GM08714 (cell line): ENCODE measurements around the gene LONRF2.

Experiments
- H3K4me3 ChIP-seq: fragments of 200-500 bp; sonication (Bioruptor generic); 2 replicates; pipeline ENCODE4 v1.5.1; 2014; ENCODE audit warnings: mild to moderate bottlenecking, low read length, inconsistent platforms
- ZNF274 ChIP-seq: IDR thresholded peaks from 2 replicates; pipeline ENCODE4 v1.6.1; 2012; ENCODE audit warnings: mild to moderate bottlenecking, low read depth, low read length

Gene LONRF2

GRCh38 chr2:100230754-100231153, 91.5 kb downstream of the LONRF2 start:
- no peak for TF ChIP-seq ZNF274
- H3K4me3 ChIP-seq: no peak overlapping the region

GRCh38 chr2:100228967-100229366, 93.3 kb downstream of the LONRF2 start:
- TF ChIP-seq ZNF274: no peak
- H3K4me3 ChIP-seq: no peak overlapping the region

DNA sequence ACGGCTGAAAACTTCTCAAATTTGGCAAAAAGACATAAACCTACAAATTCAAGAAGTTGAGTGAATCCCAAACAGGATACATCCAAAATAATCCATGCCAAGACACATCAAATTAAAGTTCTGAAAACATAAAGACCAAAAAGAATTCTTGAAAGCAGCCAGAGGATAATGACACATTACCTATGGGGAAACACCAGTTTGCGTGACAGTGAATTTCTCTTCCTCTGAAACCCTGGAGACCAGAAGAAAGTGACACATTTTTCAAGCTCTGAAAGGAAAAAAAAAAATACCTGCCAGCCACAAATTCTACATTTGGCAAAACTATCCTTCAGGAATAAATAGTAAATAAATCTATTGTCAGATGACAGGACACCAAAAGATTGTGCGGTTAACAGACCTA, 93.9 kb downstream of the LONRF2 start:
- TF ChIP-seq ZNF274: no peak
- H3K4me3 ChIP-seq: no peak overlapping the region

DNA sequence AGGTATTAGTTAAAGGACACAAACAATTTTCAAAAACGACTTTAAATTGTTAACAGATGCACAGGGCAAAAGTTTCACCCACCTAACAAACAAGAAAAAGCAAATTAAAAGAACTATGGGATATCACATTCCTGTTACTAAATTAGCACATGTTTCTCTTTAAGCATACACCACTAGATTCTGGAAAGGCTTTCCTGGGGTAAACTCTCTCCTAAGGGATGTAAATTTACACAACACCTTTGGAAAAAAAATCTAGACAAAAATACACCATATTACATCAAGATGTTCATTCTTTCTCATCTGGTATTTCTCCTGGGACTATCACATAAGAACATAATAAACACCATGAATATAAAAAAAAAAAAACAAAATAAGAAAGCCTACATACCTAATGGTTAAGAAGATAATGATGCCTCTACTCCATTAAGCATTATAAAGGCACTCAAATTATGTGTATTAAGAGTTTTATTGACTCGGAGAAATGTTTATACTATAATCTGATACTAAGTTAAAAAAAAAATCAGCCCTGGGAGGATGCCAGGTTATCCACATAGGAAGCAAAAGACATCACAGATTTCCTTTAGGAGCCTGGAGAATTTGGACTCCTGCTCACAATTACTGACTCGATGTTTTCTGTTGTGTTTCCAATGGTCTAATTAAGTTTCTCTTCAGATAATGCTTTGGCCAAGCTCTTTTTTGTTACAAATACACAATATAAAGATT, 97.2 kb downstream of the LONRF2 start:
- no peak overlapping the region for H3K4me3 ChIP-seq
- no peak for TF ChIP-seq ZNF274

DNA sequence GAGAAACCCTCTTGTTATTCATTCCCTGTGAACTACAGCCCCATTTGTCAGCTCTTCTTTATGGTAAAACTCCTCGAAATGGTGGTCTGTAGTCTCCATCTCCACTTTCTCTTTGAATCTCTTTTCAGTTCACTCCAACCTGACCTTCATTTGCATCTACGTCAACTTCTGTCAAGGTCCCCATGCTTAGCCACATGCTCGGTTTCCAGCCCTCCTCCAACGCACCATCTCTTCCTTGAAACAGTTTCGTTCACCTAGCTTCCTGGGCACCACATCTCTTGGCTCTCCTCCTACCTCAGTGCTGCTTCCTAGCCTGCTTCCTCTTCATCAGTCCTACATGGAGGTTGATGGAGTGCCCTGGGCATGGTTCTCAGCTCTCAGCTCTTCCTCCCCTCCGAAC, 98.8 kb downstream of the LONRF2 start:
- no peak overlapping the region for H3K4me3 ChIP-seq
- no peak for TF ChIP-seq ZNF274
